ENCODE results near the gene HNRNPA3.
"Not testable (repeated sequence)": the region's sequence is repeated elsewhere in the genome, so short reads cannot be mapped to it uniquely, and the experiment has no call there.

The HNRNPA3 gene

GRCh38 chr2:177188482-177189469, 23.8 kb upstream of the HNRNPA3 start:
- DNase-seq (ENCODE audit: low read depth in 2 of 2), result no peak

- no peak for DNase-seq (ENCODE audit: low read depth in 2 of 2)
Measured at GRCh38 chr2:177190941-177191340, 21.7 kb upstream of the HNRNPA3 start.

DNA sequence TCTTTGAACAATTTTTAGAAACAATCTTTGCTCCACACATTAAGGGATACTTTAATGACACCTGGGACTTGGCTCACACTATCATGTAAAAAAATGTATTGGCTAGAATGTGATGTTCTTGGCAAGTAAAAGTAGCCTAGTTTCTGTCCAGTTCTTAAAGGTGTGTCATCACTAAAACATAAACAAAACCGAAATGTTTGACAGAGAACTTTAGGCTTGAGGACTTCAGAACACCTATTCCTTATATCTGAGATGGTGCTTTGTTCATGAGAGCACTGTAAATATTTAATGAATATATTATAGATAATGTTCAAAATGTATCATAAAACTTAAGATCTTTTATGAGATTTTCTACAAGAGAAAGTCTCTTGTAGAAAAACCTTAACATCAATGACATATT, 19.8 kb upstream of the HNRNPA3 start:
- DNase-seq (ENCODE audit: low read depth in 2 of 2), result no peak

DNA sequence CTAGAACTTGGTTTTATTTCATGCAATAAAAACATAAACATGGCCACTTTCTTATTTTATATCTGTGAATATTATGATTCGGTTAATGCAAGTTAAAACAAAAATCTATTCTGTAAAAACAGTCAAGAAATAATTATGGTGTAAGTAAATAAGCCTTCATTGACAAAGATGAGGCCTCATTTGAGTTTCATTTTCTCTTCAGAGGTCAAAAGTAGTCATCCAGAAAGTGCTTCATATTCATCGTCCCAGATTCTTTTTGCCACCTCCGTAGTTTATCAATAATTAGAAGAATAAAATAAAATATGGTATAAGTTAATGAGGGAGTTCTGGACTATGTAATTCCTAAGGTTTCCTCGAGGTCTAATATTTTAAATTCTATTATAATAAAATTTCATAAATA, 19.4 kb upstream of the HNRNPA3 start:
- no peak for DNase-seq (ENCODE audit: low read depth in 2 of 2)

DNA sequence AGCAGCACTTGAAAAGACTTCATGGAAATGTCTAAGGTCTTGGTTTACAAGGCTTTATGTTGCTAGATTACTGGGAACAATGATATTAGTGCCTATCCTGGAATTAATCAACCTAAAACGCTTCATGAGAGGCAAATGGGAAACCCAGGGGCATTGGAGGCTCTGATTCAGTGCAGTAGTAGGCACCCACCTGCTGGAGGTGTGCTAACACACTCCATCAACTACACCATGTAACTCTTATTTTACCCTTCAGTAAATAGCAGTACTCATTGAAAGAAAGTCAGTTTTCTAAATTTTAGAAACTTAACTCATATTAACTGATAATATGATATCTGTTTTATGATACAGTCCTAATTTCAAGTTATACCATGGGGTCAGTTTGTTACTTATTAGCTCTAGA, 17.4 kb upstream of the HNRNPA3 start:
- DNase-seq (ENCODE audit: low read depth in 2 of 2), result no peak

- DNase-seq (ENCODE audit: low read depth in 2 of 2), result not testable (repeated sequence)
Measured at GRCh38 chr2:177200419-177200818, 12.2 kb upstream of the HNRNPA3 start.

DNA sequence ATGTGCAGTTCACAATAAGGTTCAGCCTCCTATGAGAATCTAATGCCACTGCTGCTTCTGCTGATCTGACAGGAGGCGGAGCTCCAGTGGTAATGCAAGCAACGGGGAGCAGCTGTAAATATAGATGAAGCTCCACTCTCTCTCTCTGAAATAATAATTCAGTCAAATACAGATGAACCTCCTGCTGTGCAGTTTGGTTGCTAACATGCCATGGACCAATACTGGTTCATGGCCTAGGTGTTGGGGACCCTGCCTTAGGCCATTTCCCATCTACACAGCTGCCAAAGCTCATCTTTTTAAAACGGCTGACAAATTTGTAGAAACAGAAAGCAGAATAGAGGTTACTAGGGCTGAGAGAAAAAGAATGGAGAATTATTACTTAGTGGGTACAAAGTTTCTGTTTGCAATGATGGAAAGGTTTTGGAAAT, 10.7 kb upstream of the HNRNPA3 start:
- no peak for DNase-seq (ENCODE audit: low read depth in 2 of 2)

DNA sequence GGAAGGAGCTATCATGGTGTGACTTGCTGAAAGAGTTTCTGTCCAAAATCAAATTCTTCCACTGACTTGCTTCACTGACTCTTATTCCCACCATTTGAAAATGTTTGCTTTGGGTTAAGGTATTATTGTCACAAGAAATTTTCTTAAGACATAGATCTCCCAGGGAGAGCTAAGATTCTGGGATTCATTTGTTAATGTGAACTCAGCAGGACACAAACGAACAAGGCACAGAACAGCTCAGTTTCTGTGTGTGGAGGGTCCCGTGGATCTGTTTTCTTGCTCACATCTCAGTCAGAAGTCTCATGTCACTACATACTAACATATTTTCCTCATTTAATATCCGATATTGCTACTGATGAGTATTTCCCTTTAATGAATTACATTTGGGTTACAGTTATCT, 8.2 kb upstream of the HNRNPA3 start:
- DNase-seq (ENCODE audit: low read depth in 2 of 2), result no peak

- DNase-seq (ENCODE audit: low read depth in 2 of 2), result no peak
Measured at GRCh38 chr2:177207101-177207500, 5.5 kb upstream of the HNRNPA3 start.

GRCh38 chr2:177211169-177211568, 1.4 kb upstream of the HNRNPA3 start:
- no peak for DNase-seq (ENCODE audit: low read depth in 2 of 2)

- no peak for DNase-seq (ENCODE audit: low read depth in 2 of 2)
Measured at GRCh38 chr2:177211576-177212105, 953 bp upstream of the HNRNPA3 start.

DNA sequence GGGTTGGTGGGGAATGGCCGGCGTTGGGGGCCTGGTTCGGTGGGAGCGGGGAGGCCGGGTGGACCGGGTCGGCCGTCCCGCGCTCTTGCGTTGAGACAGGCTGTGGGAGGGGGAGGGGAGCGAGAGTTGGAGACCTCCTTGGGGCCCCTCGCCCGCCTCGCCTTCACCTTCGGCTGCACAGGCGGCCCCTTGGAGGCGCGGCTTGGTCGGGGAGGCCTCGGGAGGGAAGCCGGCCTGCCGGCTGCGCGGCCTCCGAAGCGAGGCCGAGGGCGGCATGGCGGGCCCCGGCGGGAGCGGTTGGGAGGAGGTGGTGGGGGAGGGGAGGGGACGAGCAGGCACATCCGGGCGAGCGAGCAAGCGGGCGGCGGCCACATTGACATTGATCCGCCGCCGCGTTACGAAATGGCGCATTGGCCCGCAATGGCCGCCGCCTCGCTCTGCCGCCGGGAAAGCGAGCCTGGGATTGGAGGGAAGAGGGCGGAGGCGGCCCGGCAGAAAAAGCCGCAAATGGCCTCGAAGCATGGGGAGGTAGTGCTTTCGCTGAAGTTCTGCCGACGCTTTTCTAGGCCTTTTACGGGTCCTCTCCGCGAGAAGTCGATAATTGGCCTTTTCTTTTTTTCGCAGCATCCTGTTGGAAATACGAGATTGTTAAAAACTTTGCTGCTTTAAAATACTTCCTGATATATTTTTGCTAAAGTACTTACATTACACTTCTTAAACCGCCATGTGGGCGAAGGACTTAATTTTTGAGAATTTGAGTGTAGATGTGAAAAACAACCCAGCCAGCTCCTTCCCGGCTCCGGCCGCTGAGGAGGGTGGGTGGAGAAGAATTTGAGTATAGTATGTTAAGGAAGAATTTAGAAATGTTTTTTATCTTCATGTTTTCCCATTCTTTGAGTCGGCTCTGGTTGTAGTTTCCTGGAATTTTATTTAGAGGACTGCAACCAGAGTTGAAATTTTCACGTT, 580 bp downstream of the HNRNPA3 start:
- peak; percentile 83 to 91 for DNase-seq (ENCODE audit: low read depth in 2 of 2)

- DNase-seq (ENCODE audit: low read depth in 2 of 2), result no peak
Measured at GRCh38 chr2:177217247-177217843, 4.8 kb downstream of the HNRNPA3 start.

GRCh38 chr2:177219787-177220186, 7.2 kb downstream of the HNRNPA3 start:
- not testable (repeated sequence) for DNase-seq (ENCODE audit: low read depth in 2 of 2)

DNA sequence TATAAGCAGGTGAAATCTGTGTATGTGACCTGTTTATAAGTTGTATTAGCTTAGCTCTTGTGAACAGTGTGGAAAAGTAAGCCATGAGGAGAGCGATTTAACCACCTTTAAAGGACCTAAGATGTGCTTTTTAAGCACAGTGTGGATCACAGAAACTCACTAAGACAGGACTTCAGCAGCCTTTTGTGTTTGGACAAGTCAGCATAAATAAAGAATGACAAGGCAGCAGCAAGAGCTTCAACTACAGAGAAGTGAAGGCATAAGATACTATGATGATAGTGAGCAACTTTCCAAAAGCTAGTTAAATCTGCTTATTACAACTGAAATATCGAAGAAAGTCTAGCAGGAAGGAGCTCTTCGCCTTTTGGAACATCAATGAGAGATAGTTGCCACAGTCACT, 8.9 kb downstream of the HNRNPA3 start:
- no peak for DNase-seq (ENCODE audit: low read depth in 2 of 2)

DNA sequence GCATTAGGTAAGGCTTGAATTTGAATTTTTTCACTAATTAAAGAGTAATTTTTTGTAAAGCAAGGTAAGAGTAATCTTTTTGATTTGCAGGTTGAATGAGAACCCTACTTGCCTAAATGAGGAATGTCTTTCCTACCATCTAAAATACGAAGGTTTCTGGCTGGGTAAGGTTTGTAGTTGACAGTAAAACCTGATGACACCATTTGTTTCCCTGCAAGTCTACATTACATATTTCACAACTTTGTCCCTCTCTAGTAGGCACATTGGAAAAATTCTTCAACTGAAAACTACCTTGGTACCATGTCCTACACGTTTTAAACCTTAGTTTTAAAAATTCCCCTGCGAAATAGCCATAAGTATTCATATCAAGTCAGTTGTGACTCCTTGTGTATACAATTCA, 9.4 kb downstream of the HNRNPA3 start:
- no peak for DNase-seq (ENCODE audit: low read depth in 2 of 2)

GRCh38 chr2:177223436-177223835, 10.8 kb downstream of the HNRNPA3 start:
- DNase-seq (ENCODE audit: low read depth in 2 of 2), result not testable (repeated sequence)

- DNase-seq (ENCODE audit: low read depth in 2 of 2), result no peak
Measured at GRCh38 chr2:177225965-177226360, 13.4 kb downstream of the HNRNPA3 start.

GRCh38 chr2:177229442-177230242, 17.0 kb downstream of the HNRNPA3 start:
- no peak for DNase-seq (ENCODE audit: low read depth in 2 of 2)

- DNase-seq (ENCODE audit: low read depth in 2 of 2), result no peak
Measured at GRCh38 chr2:177231270-177231669, 18.7 kb downstream of the HNRNPA3 start.
